Hepatocyte (in vitro differentiated cells): ENCODE results near the gene RGS6. TPM values are rescaled to one million over a fixed set of nuclear protein-coding genes. Genes with fewer than 3 reads are reported as not detected.
A peak's percentile ranks its signal among the peaks of the same experiment; 100 is the strongest.

Experiments used
- DNase-seq: peaks from one replicate; pipeline ENCODE4 v3.0.0-alpha.2; 2016; ENCODE audit warnings: low spot score
- H2AFZ ChIP-seq: fragments of 200-600 bp; sonication (generic); 2 replicates; pipeline ENCODE4 v1.6.0; 2016; ENCODE audit warnings: antibody characterized with exemption, mild to moderate bottlenecking
- H3K27ac ChIP-seq: fragments of 200-600 bp; sonication (generic); 2 replicates; pipeline ENCODE4 v1.5.1; 2016; ENCODE audit warnings: mild to moderate bottlenecking
- H3K27me3 ChIP-seq: fragments of 200-600 bp; sonication (generic); 2 replicates; pipeline ENCODE4 v1.6.1; 2016
- H3K36me3 ChIP-seq: fragments of 200-600 bp; sonication (generic); replicated peaks from 2 replicates; pipeline ENCODE4 v1.5.1; 2016; ENCODE audit warnings: low read depth; ENCODE audit not compliant: insufficient read depth
- H3K4me1 ChIP-seq: fragments of 200-600 bp; sonication (generic); 2 replicates; pipeline ENCODE4 v1.5.1; 2016; ENCODE audit warnings: mild to moderate bottlenecking, moderate library complexity; ENCODE audit not compliant: insufficient read depth
- H3K4me2 ChIP-seq: fragments of 200-600 bp; sonication (generic); 2 replicates; pipeline ENCODE4 v1.6.0; 2016
- H3K4me3 ChIP-seq: fragments of 200-600 bp; sonication (generic); 2 replicates; pipeline ENCODE4 v1.5.1; 2016; ENCODE audit warnings: mild to moderate bottlenecking
- H3K79me2 ChIP-seq: fragments of 200-600 bp; sonication (generic); 2 replicates; pipeline ENCODE4 v1.6.0; 2017; ENCODE audit warnings: mild to moderate bottlenecking
- H3K9me2 ChIP-seq: fragments of 200-600 bp; sonication (generic); replicated peaks from 2 replicates; pipeline ENCODE4 v1.6.0; 2017; ENCODE audit warnings: mild to moderate bottlenecking; ENCODE audit not compliant: insufficient read depth
- H3K9me3 ChIP-seq: fragments of 200-600 bp; sonication (generic); 2 replicates; pipeline ENCODE4 v1.5.1; 2016; ENCODE audit warnings: low read depth, mild to moderate bottlenecking
- H4K20me1 ChIP-seq: fragments of 200-600 bp; sonication (generic); 2 replicates; pipeline ENCODE4 v1.6.0; 2016; ENCODE audit warnings: mild to moderate bottlenecking; ENCODE audit not compliant: insufficient read depth, poor library complexity, severe bottlenecking
- EZH2 ChIP-seq: fragments of 200-600 bp; sonication (generic); IDR thresholded peaks from 2 replicates; pipeline ENCODE4 v1.6.1; 2016; ENCODE audit warnings: antibody characterized with exemption, mild to moderate bottlenecking, borderline replicate concordance
- EZH2phosphoT487 ChIP-seq: fragments of 200-600 bp; sonication (generic); IDR thresholded peaks from one replicate; pipeline ENCODE4 v1.6.1; 2018; ENCODE audit warnings: antibody characterized with exemption, mild to moderate bottlenecking, low read depth, moderate library complexity; ENCODE audit not compliant: unreplicated experiment, severe bottlenecking
- WGBS: methylation state at CpG from one replicate; pipeline ENCODE4 v1.1.6; 2016; ENCODE audit warnings: low lambda C conversion rate; ENCODE audit errors: missing lambda C conversion rate; 5-methylcytosine and 5-hydroxymethylcytosine counted together
- polyA plus RNA-seq: library from polyadenylated mRNA; unstranded; fragments of >200 nt; fragmentation: Nextera tagmentation; extraction: Ambion mirVana; gene quantifications from 2 replicates; pipeline ENCODE4 v1.2.1, GENCODE V29; 2016
- total RNA-seq: library from RNA; depleted of rRNA; stranded (reverse); fragments of >200 nt; gene quantifications from 2 replicates; pipeline ENCODE4 v1.2.3, GENCODE V29; 2014
- TF ChIP-seq, protein P1 (sequence below): fragments of 200-600 bp; sonication (generic); IDR thresholded peaks from 2 replicates; pipeline ENCODE4 v1.5.1; 2016; ENCODE audit warnings: antibody characterized with exemption, mild to moderate bottlenecking; ENCODE audit not compliant: poor library complexity

RGS6 gene
- total and polyA plus RNA-seq, 2 experiments from 2014 or later = 0.25 to 0.87 TPM

DNA sequence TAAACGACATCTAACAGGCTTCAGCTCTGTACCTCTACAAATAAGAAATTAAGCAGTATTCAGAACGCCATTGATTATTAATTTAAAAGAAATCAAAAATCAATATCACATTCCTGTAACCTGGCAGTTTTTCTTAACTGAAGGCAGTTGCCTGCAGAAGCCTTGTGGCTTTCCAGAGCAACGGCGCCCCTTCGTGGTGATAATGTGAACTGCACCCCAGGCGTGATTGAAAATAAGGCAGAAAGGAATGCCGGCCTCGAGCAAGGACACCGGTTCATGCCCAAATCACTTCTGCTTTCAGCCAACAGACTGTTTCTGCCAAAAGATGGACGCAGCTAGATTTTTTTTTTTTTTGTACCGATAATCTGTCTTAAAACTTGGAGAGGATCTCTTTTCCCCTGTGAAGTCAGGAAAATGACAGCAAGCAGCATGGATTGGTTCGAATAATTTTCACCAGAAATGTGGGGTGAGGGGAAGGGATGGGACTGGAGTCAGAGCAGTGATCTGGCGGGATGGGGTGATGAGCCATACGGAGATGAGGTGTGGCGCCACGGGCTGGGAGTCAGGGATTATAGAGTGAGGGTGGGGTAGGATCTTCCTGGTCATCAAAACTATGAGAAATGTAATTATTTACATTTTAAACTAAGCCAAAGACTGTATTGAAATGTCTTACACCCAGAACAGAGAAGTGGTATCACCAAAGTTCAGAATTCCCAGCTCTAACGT, 488.7 kb downstream of the RGS6 start:
- DNase-seq = peak; percentile 77
- Histone ChIP-seq H3K27ac (no peak overlapping the region), H3K4me2 (no peak overlapping the region), H3K79me2 (no peaks in the 10 kb centered on the region), H3K27me3 (no peaks in the 10 kb centered on the region), H3K4me1 (no peaks in the 10 kb centered on the region), H3K9me2 (no peaks in the 10 kb centered on the region), H4K20me1 (no peaks in the 10 kb centered on the region), H3K9me3 (no peaks in the 10 kb centered on the region), H3K4me3 (no peak overlapping the region), H3K36me3 (no peaks in the 10 kb centered on the region), H2AFZ (no peak overlapping the region)
- TF ChIP-seq EZH2phosphoT487 = no peak
- TF ChIP-seq, protein P1, sequence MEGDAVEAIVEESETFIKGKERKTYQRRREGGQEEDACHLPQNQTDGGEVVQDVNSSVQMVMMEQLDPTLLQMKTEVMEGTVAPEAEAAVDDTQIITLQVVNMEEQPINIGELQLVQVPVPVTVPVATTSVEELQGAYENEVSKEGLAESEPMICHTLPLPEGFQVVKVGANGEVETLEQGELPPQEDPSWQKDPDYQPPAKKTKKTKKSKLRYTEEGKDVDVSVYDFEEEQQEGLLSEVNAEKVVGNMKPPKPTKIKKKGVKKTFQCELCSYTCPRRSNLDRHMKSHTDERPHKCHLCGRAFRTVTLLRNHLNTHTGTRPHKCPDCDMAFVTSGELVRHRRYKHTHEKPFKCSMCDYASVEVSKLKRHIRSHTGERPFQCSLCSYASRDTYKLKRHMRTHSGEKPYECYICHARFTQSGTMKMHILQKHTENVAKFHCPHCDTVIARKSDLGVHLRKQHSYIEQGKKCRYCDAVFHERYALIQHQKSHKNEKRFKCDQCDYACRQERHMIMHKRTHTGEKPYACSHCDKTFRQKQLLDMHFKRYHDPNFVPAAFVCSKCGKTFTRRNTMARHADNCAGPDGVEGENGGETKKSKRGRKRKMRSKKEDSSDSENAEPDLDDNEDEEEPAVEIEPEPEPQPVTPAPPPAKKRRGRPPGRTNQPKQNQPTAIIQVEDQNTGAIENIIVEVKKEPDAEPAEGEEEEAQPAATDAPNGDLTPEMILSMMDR = peak; percentile 91
- 38% methylated on average over 17 of the region's 17 CpGs for WGBS

DNA sequence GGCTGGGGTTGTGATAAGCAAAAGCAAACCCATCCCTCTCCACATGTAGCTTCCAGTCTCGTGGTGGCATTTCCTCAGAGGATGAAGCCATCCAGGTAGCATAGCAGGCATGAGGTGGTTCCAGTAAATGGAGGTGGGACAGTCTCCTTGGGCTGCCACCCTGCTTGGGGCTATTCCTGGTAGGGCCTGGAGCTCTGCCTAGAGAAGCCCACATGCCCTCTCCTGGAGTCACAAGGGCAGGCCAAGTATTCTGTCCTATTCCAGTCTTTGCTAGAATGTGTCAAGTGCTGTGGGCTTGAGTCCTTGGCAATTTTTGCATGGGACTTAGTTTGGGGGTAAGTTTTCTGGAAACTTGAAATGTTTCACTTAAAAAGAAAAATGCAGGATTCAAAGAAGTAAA, 491.7 kb downstream of the RGS6 start:
- H3K9me3 ChIP-seq = no peaks in the 10 kb centered on the region
- H2AFZ ChIP-seq = no peak overlapping the region
- H3K27ac ChIP-seq = no peak overlapping the region
- TF ChIP-seq EZH2phosphoT487 (no peak), EZH2 (no peak)
- TF ChIP-seq, protein P1 = no peak
- H3K36me3 ChIP-seq = no peaks in the 10 kb centered on the region
- no peaks in the 10 kb centered on the region for H3K79me2 ChIP-seq
- WGBS = 75% methylated on average over 1 of the region's 1 CpG
- no peaks in the 10 kb centered on the region for H3K4me1 ChIP-seq
- no peak overlapping the region for H3K4me2 ChIP-seq
- H3K9me2 ChIP-seq = no peaks in the 10 kb centered on the region
- no peaks in the 10 kb centered on the region for H3K27me3 ChIP-seq
- no peaks in the 10 kb centered on the region for H4K20me1 ChIP-seq
- no peak overlapping the region for H3K4me3 ChIP-seq
- DNase-seq = no peak

DNA sequence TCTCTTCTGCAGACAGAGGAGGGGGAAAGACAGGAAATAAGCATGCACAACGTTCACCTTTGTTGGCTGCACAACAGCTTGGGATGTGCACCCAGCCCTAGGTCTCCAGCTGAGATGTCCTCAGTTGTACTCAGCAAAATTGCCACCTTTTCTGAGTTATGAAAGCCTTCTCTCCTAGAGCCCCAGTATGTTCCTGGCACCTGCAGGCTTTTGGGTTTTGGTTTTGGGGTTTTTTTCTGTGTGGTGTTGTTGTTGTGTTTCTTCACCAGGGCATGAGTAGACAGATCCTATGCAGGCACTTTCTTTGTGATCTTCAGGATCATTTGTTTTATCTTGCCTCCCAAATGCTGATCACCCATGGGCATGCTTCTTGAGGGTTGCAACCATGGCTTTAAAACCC, 498.2 kb downstream of the RGS6 start:
- Histone ChIP-seq H2AFZ (no peak overlapping the region), H4K20me1 (no peaks in the 10 kb centered on the region), H3K9me3 (no peaks in the 10 kb centered on the region), H3K27ac (no peak overlapping the region), H3K4me1 (no peaks in the 10 kb centered on the region), H3K79me2 (no peaks in the 10 kb centered on the region), H3K9me2 (no peaks in the 10 kb centered on the region), H3K4me2 (no peak overlapping the region), H3K4me3 (no peak overlapping the region), H3K27me3 (no peaks in the 10 kb centered on the region), H3K36me3 (no peaks in the 10 kb centered on the region)
- TF ChIP-seq, protein P1 = no peak
- TF ChIP-seq EZH2phosphoT487 = no peak
- TF ChIP-seq EZH2 = no peak
- 65% methylated on average over 1 of the region's 1 CpG for WGBS
- DNase-seq = no peak

DNA sequence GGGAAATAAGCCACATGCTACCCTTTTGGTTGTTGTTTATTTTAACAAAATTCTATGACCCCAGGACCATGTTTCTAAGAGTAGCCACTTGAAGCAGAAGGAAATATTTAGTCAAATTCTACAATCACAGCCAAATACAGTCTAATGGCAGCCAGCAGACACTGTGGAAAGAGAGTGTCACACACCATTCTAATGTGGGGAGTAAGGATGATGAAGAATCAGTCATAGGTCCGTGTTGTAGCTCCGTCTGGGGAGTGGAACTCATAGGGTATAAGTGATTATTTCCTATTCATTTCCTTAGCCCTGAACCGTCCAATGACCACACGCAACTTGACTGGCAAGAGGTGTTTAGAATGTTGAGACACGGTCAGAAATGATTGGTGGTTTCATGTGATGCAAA, 500.5 kb downstream of the RGS6 start:
- 85% methylated on average over 5 of the region's 5 CpGs for WGBS
- no peak overlapping the region for H3K27ac ChIP-seq
- no peaks in the 10 kb centered on the region for H3K9me2 ChIP-seq
- H3K36me3 ChIP-seq = no peaks in the 10 kb centered on the region
- H3K27me3 ChIP-seq = no peaks in the 10 kb centered on the region
- H4K20me1 ChIP-seq = no peaks in the 10 kb centered on the region
- H3K4me1 ChIP-seq = no peaks in the 10 kb centered on the region
- H3K4me2 ChIP-seq = no peak overlapping the region
- no peaks in the 10 kb centered on the region for H3K79me2 ChIP-seq
- no peak overlapping the region for H3K4me3 ChIP-seq
- no peaks in the 10 kb centered on the region for H3K9me3 ChIP-seq
- TF ChIP-seq, protein P1 = no peak
- no peak for TF ChIP-seq EZH2
- no peak for TF ChIP-seq EZH2phosphoT487
- no peak for DNase-seq
- H2AFZ ChIP-seq = no peak overlapping the region
